CD4-positive, alpha-beta T cell treated with Interleukin-17A for 4 hours (primary cell): ENCODE measurements around the gene GPRASP1.
"Not testable (repeated sequence)": the region's sequence is repeated elsewhere in the genome, so short reads cannot be mapped to it uniquely, and the experiment has no call there.

ENCODE experiments used
- DNase-seq: peaks from one replicate; pipeline ENCODE4 v3.0.0-alpha.2; 2020; ENCODE audit warnings: mixed read lengths

The GPRASP1 gene, protein sequence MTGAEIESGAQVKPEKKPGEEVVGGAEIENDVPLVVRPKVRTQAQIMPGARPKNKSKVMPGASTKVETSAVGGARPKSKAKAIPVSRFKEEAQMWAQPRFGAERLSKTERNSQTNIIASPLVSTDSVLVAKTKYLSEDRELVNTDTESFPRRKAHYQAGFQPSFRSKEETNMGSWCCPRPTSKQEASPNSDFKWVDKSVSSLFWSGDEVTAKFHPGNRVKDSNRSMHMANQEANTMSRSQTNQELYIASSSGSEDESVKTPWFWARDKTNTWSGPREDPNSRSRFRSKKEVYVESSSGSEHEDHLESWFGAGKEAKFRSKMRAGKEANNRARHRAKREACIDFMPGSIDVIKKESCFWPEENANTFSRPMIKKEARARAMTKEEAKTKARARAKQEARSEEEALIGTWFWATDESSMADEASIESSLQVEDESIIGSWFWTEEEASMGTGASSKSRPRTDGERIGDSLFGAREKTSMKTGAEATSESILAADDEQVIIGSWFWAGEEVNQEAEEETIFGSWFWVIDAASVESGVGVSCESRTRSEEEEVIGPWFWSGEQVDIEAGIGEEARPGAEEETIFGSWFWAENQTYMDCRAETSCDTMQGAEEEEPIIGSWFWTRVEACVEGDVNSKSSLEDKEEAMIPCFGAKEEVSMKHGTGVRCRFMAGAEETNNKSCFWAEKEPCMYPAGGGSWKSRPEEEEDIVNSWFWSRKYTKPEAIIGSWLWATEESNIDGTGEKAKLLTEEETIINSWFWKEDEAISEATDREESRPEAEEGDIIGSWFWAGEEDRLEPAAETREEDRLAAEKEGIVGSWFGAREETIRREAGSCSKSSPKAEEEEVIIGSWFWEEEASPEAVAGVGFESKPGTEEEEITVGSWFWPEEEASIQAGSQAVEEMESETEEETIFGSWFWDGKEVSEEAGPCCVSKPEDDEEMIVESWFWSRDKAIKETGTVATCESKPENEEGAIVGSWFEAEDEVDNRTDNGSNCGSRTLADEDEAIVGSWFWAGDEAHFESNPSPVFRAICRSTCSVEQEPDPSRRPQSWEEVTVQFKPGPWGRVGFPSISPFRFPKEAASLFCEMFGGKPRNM (N-terminal part only)

GRCh38 chrX:102651242-102652011 lies at the start of gene GPRASP1:
Gene GPRASP1, plus strand, starts transcription at chrX:102651483. Its CDS starts 2,431 bp downstream, at chrX:102653914.
- DNase-seq = peak; percentile 78

- DNase-seq = no peak
Measured at GRCh38 chrX:102604327-102604726, 47.0 kb upstream of the GPRASP1 start.

DNA sequence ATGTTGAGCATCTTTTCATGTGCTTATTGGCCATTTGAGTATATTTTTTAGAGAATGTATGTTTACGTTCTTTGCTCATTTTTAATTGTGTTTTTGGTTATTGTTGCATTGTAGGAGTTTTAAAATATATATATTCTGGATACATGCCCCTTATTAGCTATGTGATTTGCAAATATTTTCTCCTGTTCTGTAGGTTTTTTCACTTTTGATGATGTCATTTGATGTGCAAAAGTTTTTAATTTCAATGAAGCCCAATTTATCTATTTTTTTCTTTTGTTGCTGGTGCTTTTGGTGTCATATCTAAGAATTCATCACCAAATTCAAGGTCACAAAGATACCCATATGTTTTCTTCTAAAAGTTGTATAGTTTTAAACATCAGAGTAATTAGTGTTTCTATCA lies 45.2 kb upstream of the GPRASP1 start:
- no peak for DNase-seq

- no peak for DNase-seq
Measured at GRCh38 chrX:102610905-102611304, 40.4 kb upstream of the GPRASP1 start.

DNA sequence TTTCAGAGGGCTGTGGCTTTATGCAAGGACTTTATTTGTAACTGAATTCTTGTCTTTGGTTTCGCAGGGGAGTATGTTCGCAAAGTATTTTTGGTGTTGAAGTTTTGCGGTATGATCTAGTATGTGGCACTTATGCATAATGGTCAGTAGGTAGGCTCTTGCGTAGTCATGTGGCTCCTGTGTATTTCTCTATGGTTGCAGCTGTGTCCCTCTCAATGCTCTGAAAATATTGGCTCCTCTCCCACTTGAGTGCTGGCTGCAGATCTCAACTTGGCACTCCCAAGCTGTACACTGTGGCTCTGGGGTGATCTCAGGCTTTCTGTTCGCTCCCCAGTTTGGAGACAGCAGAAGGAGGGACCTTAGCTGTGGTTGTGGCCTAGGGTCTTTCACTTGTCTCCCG lies 27.2 kb upstream of the GPRASP1 start:
- no peak for DNase-seq

GRCh38 chrX:102627640-102628039 lies 23.6 kb upstream of the GPRASP1 start:
- DNase-seq = no peak

- no peak for DNase-seq
Measured at GRCh38 chrX:102637561-102637960, 13.7 kb upstream of the GPRASP1 start.

DNA sequence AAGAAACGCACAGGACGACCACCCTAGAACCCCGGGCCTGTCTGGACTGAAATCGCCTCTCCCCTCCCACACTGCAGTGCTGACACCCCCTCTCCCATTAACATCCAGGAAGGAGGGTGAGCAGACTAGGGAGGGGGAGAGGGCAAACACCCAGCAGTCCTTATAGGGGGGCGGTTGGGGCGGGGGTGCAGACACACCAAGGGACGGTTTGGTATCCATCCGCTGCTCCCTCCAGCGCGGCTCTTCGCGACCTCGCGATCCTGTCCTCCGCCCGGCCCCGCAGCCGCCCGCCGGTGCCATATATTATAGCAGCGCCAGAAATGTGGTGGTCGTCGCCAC lies 411 bp upstream of the GPRASP1 start:
- no peak for DNase-seq

GRCh38 chrX:102652031-102652688 lies 877 bp downstream of the GPRASP1 start:
- peak; percentile 69 for DNase-seq

DNA sequence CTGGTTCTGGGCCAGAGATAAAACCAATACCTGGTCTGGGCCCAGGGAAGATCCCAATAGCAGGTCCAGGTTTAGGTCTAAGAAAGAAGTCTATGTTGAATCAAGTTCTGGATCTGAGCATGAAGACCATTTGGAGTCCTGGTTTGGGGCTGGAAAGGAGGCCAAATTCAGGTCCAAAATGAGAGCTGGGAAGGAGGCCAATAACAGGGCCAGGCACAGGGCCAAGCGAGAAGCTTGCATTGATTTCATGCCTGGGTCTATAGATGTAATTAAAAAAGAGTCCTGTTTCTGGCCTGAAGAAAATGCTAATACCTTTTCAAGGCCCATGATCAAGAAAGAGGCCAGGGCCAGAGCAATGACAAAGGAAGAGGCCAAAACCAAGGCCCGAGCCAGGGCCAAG lies 3.4 kb downstream of the GPRASP1 start:
- no peak for DNase-seq

- no peak for DNase-seq
Measured at GRCh38 chrX:102658556-102658955, 7.3 kb downstream of the GPRASP1 start.

DNA sequence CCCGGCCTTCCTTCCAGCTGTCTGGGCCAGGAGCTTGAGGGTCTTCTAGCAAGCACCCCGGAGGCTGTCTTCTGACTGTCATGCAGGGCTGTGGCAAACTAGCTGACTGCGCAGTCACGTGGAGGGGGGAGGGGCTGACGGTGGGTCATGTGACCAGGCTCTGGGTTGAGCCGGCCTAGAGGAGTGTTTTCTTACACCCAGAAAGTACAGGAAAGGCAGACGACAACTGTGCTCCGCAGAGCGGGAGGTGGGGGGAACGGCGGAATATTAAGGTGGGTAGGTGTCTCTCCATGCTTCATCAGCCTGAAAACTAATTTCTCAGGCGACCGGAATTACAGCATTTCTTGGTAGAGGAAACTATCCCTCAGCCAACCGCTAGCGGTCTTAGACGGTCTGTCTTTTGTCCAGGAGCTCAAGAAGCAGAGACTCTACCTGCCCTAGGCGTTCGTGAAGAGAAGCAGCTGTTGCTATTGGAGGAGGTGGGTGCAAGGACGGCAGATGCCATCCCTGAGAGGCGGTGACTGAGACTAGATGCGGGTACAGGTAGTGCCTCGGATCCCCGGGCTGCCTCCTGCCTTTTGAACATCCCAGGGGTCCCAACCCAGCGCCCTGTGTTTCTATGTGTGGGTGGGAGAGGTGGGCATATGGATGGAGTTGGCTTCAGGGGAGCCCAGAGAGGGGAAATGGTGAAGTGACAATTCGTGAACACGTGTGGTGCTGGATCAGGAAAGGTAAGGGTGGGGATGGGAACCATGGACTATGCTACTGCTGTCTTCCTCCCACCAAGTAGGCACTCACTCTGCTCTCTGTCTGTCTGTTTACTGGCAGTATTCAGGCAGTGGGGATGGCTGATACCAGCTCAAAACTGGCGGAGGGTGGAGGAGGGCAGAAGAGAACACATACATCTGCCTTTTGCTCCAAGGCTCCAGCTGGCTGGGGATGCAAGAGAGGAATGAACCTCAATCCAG lies 8.8 kb downstream of the GPRASP1 start:
- peak; percentile 86 for DNase-seq

DNA sequence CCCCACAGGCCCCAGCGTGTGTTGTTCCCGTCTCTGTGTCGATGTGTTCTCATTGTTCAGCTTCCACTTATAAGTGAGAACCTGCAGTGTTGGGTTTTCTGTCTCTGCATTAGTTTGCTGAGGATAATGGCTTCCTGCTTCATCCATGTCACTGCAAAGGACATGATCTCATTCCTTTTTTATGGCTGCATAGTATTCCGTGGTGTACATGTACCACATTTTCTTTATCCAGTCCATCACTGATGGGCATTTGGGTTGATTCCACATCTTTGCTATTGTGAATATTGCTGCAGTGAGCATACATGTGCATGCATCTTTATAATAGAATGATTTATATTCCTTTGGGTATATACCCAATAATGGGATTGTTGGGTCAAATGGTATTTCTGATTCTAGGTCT lies 12.5 kb downstream of the GPRASP1 start:
- DNase-seq = not testable (repeated sequence)

- DNase-seq = not testable (repeated sequence)
Measured at GRCh38 chrX:102667034-102667433, 15.8 kb downstream of the GPRASP1 start.

DNA sequence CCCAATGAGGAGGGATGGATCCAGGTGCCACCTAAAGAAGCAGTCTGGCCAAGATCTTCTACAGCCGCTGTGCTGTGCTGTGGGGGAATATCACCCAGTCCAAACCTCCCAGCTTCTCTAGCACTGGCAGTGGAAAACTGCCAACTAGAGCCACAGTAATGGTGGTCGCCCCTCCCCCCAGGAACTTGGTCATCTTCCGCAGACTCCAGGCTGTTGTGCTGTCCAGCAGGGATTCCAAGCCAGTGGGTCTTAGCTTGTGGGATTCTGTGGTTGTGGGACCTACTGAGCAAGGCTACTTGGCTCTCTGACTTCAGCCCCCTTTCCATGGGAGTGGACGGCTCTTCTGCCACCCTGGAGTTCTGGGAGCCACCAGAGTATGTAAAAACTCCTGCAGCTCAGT lies 18.2 kb downstream of the GPRASP1 start:
- no peak for DNase-seq

- DNase-seq = no peak
Measured at GRCh38 chrX:102672856-102673255, 21.6 kb downstream of the GPRASP1 start.

GRCh38 chrX:102677479-102677878 lies 26.2 kb downstream of the GPRASP1 start:
- not testable (repeated sequence) for DNase-seq

- no peak for DNase-seq
Measured at GRCh38 chrX:102684772-102685520, 33.7 kb downstream of the GPRASP1 start.

GRCh38 chrX:102694749-102695148 lies 43.5 kb downstream of the GPRASP1 start:
- DNase-seq = no peak

- no peak for DNase-seq
Measured at GRCh38 chrX:102696306-102696705, 45.0 kb downstream of the GPRASP1 start.
